ENCODE data around the gene COL23A1. TPM values are rescaled to one million over a fixed set of nuclear protein-coding genes. Genes with fewer than 3 reads are reported as not detected.

The COL23A1 gene
- under 1 TPM; 0.17 to 0.19 TPM for total RNA-seq

DNA sequence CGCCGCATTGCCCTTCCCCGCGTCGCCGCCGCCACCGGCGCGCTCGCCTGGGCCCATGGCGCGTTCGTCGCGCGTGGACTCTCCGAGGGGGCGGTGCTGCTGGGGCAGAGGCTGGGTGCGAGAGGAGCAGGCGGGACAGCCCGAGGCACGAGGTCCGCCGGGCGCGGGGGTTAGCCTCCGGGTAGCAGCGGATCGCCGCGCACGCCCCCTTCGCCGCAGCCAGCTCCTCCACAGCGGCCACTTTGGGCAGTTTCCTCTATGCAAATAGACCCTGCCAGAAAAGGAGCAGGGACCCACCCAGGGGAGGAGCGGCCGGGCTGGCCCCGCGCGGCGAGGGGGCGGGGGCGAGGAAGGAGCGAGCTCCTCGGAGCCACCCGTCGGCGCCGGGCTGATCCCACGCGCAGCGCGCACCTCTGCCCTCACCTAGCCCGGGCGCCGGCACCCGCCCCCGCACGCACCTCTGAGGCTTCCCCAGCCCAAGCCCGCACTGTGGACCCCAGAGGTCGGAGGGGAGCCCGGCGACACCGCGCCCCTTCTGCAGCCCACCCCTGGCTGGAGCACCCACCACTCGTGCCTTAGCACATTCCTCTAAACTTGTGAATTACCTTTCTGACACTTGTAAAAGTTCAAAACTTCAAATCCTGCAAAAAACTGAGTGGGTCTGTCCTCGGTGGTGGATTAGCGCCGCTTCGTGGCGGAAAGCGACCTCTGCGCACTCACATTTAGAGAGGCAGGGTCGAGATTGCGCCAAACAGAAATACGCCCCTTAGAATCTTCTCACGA, at the start of gene COL23A1:
Gene COL23A1 (minus strand): TSS at position 253 of the 783 bp plus-strand sequence.
- no peak within 1 kb of the TSS for H3K27ac Mint-ChIP-seq
- H3K9me3 Mint-ChIP-seq: peaks cover 8% of the 10 kb centered on the region
- ATAC-seq: peak; percentile 84 to 92
- H3K36me3 Mint-ChIP-seq: peaks cover 17% of the 10 kb centered on the region
- peak; percentile 84 for DNase-seq (ENCODE audit: low spot score)
- H3K27me3 Mint-ChIP-seq: peaks cover 37 to 48% of the 10 kb centered on the region in 2 donors
- peaks cover 6 to 10% of the 10 kb centered on the region in 2 donors for H3K4me1 Mint-ChIP-seq (ENCODE audit: low read depth in 2 of 2)
- peak within 1 kb of the TSS; percentile 58 for H3K4me3 Mint-ChIP-seq

- Mint-ChIP-seq H3K4me3 (no peak overlapping the region), H3K9me3 (no peaks in the 10 kb centered on the region), H3K27ac (no peak overlapping the region), H3K4me1 (ENCODE audit: low read depth in 2 of 2) (no peaks in the 10 kb centered on the region), H3K36me3 (no peaks in the 10 kb centered on the region), H3K27me3 (peaks cover 18 to 35% of the 10 kb centered on the region in 2 donors)
- DNase-seq (ENCODE audit: low spot score) (no peak), ATAC-seq (no peak)
Observed at GRCh38 chr5:178637356-178638074, 47.3 kb upstream of the COL23A1 start.

GRCh38 chr5:178632285-178632684, 42.1 kb upstream of the COL23A1 start:
- H3K27me3 Mint-ChIP-seq: peaks cover 18 to 27% of the 10 kb centered on the region in 2 donors
- H3K36me3 Mint-ChIP-seq: no peaks in the 10 kb centered on the region
- no peak overlapping the region for H3K27ac Mint-ChIP-seq
- H3K9me3 Mint-ChIP-seq: no peaks in the 10 kb centered on the region
- ATAC-seq: no peak
- no peaks in the 10 kb centered on the region for H3K4me1 Mint-ChIP-seq (ENCODE audit: low read depth in 2 of 2)
- DNase-seq (ENCODE audit: low spot score): no peak
- H3K4me3 Mint-ChIP-seq: no peak overlapping the region

DNA sequence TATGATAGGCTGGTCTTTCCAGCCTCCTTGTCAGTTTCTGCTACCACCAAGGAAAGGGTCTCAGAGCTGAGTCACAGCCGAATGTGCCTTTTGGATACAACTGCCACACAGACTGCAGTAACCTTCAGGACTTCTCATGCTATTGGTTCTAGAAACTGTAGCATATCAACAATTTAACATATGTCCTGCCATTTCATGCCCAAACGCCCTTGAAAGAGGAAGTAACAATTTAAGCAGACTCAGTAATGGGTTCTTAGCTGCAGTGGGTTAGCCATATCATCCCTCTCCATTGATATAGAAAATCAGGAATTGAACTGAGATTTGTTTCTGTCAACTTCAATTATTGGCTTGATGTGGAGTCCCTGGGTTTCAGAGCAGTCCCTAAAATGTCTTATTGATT, 40.8 kb upstream of the COL23A1 start:
- peaks cover 1% of the 10 kb centered on the region for H3K36me3 Mint-ChIP-seq
- DNase-seq (ENCODE audit: low spot score): no peak
- peaks cover under 1 to 1% of the 10 kb centered on the region in 2 donors for H3K4me1 Mint-ChIP-seq (ENCODE audit: low read depth in 2 of 2)
- H3K9me3 Mint-ChIP-seq: no peaks in the 10 kb centered on the region
- no peak for ATAC-seq
- no peak overlapping the region for H3K27ac Mint-ChIP-seq
- no peak overlapping the region for H3K4me3 Mint-ChIP-seq
- peaks cover 16 to 22% of the 10 kb centered on the region in 2 donors for H3K27me3 Mint-ChIP-seq

- H3K4me1 Mint-ChIP-seq (ENCODE audit: low read depth in 2 of 2): peaks cover 5 to 6% of the 10 kb centered on the region in 2 donors
- DNase-seq (ENCODE audit: low spot score) (no peak), ATAC-seq (no peak)
- H3K27ac Mint-ChIP-seq: no peak overlapping the region
- peaks cover 14 to 17% of the 10 kb centered on the region in 2 donors for H3K27me3 Mint-ChIP-seq
- H3K9me3 Mint-ChIP-seq: no peaks in the 10 kb centered on the region
- peaks cover 6% of the 10 kb centered on the region for H3K36me3 Mint-ChIP-seq
- no peak overlapping the region for H3K4me3 Mint-ChIP-seq
Observed at GRCh38 chr5:178630475-178630930, 40.3 kb upstream of the COL23A1 start.

- ATAC-seq (no peak), DNase-seq (ENCODE audit: low spot score) (no peak)
- H3K9me3 Mint-ChIP-seq: no peaks in the 10 kb centered on the region
- peaks cover 14% of the 10 kb centered on the region for H3K36me3 Mint-ChIP-seq
- peaks cover 23 to 30% of the 10 kb centered on the region in 2 donors for H3K4me1 Mint-ChIP-seq (ENCODE audit: low read depth in 2 of 2)
- peak overlapping the region; percentile 100 for H3K4me3 Mint-ChIP-seq
- H3K27me3 Mint-ChIP-seq: peaks cover 0 to 2% of the 10 kb centered on the region in 2 donors
- H3K27ac Mint-ChIP-seq: peak overlapping the region; percentile 91 to 97
Observed at GRCh38 chr5:178627259-178627598, 37.0 kb upstream of the COL23A1 start.

DNA sequence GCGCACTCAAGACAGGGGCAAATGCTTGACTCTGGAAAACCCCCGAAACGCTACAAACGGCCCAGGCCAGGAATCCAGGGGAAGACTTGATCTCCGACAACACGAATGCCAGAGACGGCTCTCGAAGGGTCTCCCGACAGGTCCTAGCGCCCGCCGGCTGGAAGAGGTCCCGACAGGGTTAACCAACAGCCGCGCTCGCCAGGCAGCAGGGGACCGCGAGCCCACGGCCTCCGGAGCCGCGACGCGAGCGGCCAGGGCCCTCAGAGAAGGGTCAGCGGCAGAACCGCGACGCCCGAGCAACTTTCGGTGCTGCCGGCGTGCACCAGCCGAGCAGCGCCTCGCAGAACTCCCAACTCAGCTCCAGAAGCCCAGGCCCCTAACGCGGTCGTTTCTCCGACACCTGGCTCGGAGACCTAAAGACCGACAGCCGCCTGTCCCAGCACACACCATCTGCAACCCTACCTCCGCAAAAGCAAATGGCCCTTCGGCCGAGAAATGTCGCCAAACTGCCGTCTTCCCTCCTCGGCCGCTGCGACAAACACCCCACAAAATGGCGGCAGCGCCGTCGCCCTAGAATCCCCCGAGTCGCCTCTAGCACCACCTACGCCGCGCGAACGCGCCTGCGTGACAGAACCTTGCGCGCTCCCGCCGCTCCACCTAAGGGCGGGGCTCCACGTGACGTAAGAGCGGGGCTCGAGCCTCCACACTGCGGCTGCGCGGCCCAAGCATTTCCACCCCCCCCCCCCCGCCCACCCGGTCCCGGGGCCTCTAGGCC, 36.5 kb upstream of the COL23A1 start, which contains the start of gene CLK4:
Gene CLK4 (minus strand): TSS at position 567 of the 775 bp plus-strand sequence. CDS start 3,634 bp downstream, outside the sequence.
- H3K9me3 Mint-ChIP-seq: no peaks in the 10 kb centered on the region
- peaks cover 23 to 30% of the 10 kb centered on the region in 2 donors for H3K4me1 Mint-ChIP-seq (ENCODE audit: low read depth in 2 of 2)
- peak within 1 kb of the TSS; percentile 91 to 97 for H3K27ac Mint-ChIP-seq
- peaks cover 14% of the 10 kb centered on the region for H3K36me3 Mint-ChIP-seq
- H3K27me3 Mint-ChIP-seq: no peaks in the 10 kb centered on the region
- ATAC-seq (peak; percentile 96), DNase-seq (ENCODE audit: low spot score) (peak; percentile 97)
- peak within 1 kb of the TSS; percentile 100 for H3K4me3 Mint-ChIP-seq

GRCh38 chr5:178625679-178626483, 35.7 kb upstream of the COL23A1 start:
- ATAC-seq: no peak
- H3K4me3 Mint-ChIP-seq: peak overlapping the region; percentile 100
- DNase-seq (ENCODE audit: low spot score): no peak
- no peaks in the 10 kb centered on the region for H3K27me3 Mint-ChIP-seq
- H3K9me3 Mint-ChIP-seq: no peaks in the 10 kb centered on the region
- peaks cover 23 to 30% of the 10 kb centered on the region in 2 donors for H3K4me1 Mint-ChIP-seq (ENCODE audit: low read depth in 2 of 2)
- peaks cover 14% of the 10 kb centered on the region for H3K36me3 Mint-ChIP-seq
- peak overlapping the region; percentile 91 to 97 for H3K27ac Mint-ChIP-seq

- Mint-ChIP-seq H3K27me3 (no peaks in the 10 kb centered on the region), H3K27ac (peak overlapping the region; percentile 91 to 97), H3K4me1 (ENCODE audit: low read depth in 2 of 2) (peaks cover 30 to 32% of the 10 kb centered on the region in 2 donors)
Observed at GRCh38 chr5:178624631-178625546, 34.7 kb upstream of the COL23A1 start.

GRCh38 chr5:178622679-178623247, 32.6 kb upstream of the COL23A1 start:
- ATAC-seq (no peak), DNase-seq (ENCODE audit: low spot score) (no peak)
- Mint-ChIP-seq H3K27me3 (no peaks in the 10 kb centered on the region), H3K36me3 (peaks cover 31% of the 10 kb centered on the region), H3K27ac (no peak overlapping the region), H3K9me3 (no peaks in the 10 kb centered on the region), H3K4me1 (ENCODE audit: low read depth in 2 of 2) (peaks cover 37 to 42% of the 10 kb centered on the region in 2 donors), H3K4me3 (no peak overlapping the region)

More at GRCh38 chr5:178624631-178625546, 34.7 kb upstream of the COL23A1 start:
- DNase-seq (ENCODE audit: low spot score): no peak
- peak overlapping the region; percentile 100 for H3K4me3 Mint-ChIP-seq
- no peak for ATAC-seq
- peaks cover 22% of the 10 kb centered on the region for H3K36me3 Mint-ChIP-seq
- H3K9me3 Mint-ChIP-seq: no peaks in the 10 kb centered on the region

GRCh38 chr5:178619390-178619789, 29.2 kb upstream of the COL23A1 start:
- no peak overlapping the region for H3K4me3 Mint-ChIP-seq
- no peaks in the 10 kb centered on the region for H3K9me3 Mint-ChIP-seq
- DNase-seq (ENCODE audit: low spot score) (no peak), ATAC-seq (no peak)
- no peaks in the 10 kb centered on the region for H3K27me3 Mint-ChIP-seq
- peaks cover 29 to 35% of the 10 kb centered on the region in 2 donors for H3K4me1 Mint-ChIP-seq (ENCODE audit: low read depth in 2 of 2)
- peak overlapping the region in 1 of 2 donors; percentile 6 for H3K27ac Mint-ChIP-seq
- peaks cover 36% of the 10 kb centered on the region for H3K36me3 Mint-ChIP-seq

DNA sequence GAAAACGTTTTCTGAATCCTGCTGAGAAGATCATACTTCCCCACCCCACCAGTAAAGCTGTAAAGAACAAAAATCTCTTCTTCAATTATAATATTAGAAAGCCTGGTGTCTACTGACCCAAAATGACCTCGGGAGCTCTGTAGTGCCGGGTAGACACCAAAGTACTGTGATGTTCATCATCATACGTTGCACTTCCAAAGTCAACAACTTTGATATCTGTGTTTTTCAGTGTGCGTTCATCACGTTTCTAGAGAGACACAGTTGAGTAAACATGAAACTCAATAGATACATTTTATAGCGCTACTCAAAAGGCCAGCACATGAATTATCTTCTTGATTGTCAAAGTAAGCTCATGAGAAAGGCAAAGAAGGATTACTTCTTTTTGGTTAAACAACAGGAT, 22.1 kb upstream of the COL23A1 start:
- H3K4me3 Mint-ChIP-seq: no peak overlapping the region
- H3K9me3 Mint-ChIP-seq: no peaks in the 10 kb centered on the region
- no peaks in the 10 kb centered on the region for H3K27me3 Mint-ChIP-seq

More for the DNA sequence above, 22.1 kb upstream of the COL23A1 start:
- Mint-ChIP-seq H3K27ac (no peak overlapping the region), H3K4me1 (ENCODE audit: low read depth in 2 of 2) (peaks cover 14 to 16% of the 10 kb centered on the region in 2 donors), H3K36me3 (peaks cover 43% of the 10 kb centered on the region)
- no peak for ATAC-seq
- DNase-seq (ENCODE audit: low spot score): no peak
